Neuronal stem cell (in vitro differentiated cells): ENCODE results near the gene ENTHD1.

Experiments
- DNase-seq: peaks from one replicate; pipeline ENCODE4 v3.0.0-alpha.2; 2013; ENCODE audit warnings: low spot score
- H2AFZ ChIP-seq: one replicate; pipeline ENCODE4 v1.6.1; 2013; ENCODE audit warnings: mild to moderate bottlenecking, low read length, inconsistent platforms
- H2AK5ac ChIP-seq: 2 replicates; pipeline ENCODE4 v1.6.1; 2013; ENCODE audit warnings: low read depth, mild to moderate bottlenecking, inconsistent platforms, low read length, moderate library complexity, mixed read lengths
- H2BK120ac ChIP-seq: 2 replicates; pipeline ENCODE4 v1.6.1; 2013; ENCODE audit warnings: low read depth, mild to moderate bottlenecking, inconsistent platforms, low read length, moderate library complexity, mixed read lengths
- H2BK12ac ChIP-seq: one replicate; pipeline ENCODE4 v1.6.1; 2013; ENCODE audit warnings: low read length, inconsistent platforms
- H2BK15ac ChIP-seq: 2 replicates; pipeline ENCODE4 v1.6.1; 2013; ENCODE audit warnings: mild to moderate bottlenecking, low read length, inconsistent platforms, mixed read lengths
- H2BK5ac ChIP-seq: one replicate; pipeline ENCODE4 v1.6.1; 2013; ENCODE audit warnings: inconsistent platforms, mild to moderate bottlenecking, low read length, moderate library complexity
- H3K14ac ChIP-seq: one replicate; pipeline ENCODE4 v1.6.1; 2013; ENCODE audit warnings: low read length, inconsistent platforms
- H3K18ac ChIP-seq: 2 replicates; pipeline ENCODE4 v1.6.1; 2013; ENCODE audit warnings: low read length, inconsistent platforms
- H3K23ac ChIP-seq: 2 replicates; pipeline ENCODE4 v1.6.1; 2013; ENCODE audit warnings: low read depth, mild to moderate bottlenecking, mixed read lengths, low read length, inconsistent platforms; ENCODE audit not compliant: poor library complexity
- H3K27ac ChIP-seq: replicated peaks from 3 replicates; pipeline ENCODE4 v1.5.1; 2013; ENCODE audit warnings: low read length, inconsistent platforms
- H3K27me3 ChIP-seq, 3 experiments: 2 replicates each; pipeline ENCODE4 v1.6.1; 2013; ENCODE audit warnings: low read length in 3 of 3, mild to moderate bottlenecking in 2 of 3, inconsistent platforms in 1 of 3, low read depth in 1 of 3, mixed read lengths in 1 of 3, moderate library complexity in 1 of 3; ENCODE audit not compliant: control insufficient read depth in 3 of 3, insufficient read depth in 3 of 3
- H3K36me3 ChIP-seq, 2 donors: replicated peaks in 1 of 2; 2 replicates each; pipeline ENCODE4 v1.6.1; 2013; ENCODE audit warnings: low read length in 2 of 2; ENCODE audit not compliant: control insufficient read depth in 2 of 2, insufficient read depth in 2 of 2
- H3K4ac ChIP-seq: 2 replicates; pipeline ENCODE4 v1.6.1; 2013; ENCODE audit warnings: inconsistent platforms, mild to moderate bottlenecking, low read length, moderate library complexity
- H3K4me1 ChIP-seq, 2 donors: 1 replicate in 1 of 2; 2 replicates in 1 of 2; pipeline ENCODE4 v1.6.1; 2013; ENCODE audit warnings: low read length in 2 of 2, low read depth in 1 of 2; ENCODE audit not compliant: control insufficient read depth in 2 of 2, insufficient read depth in 1 of 2
- H3K4me2 ChIP-seq: one replicate; pipeline ENCODE4 v1.6.1; 2013; ENCODE audit warnings: mild to moderate bottlenecking, low read length, inconsistent platforms; ENCODE audit not compliant: insufficient read depth, poor library complexity, severe bottlenecking
- H3K4me3 ChIP-seq, 2 donors: 2 replicates each; pipeline ENCODE4 v1.5.1; 2013; ENCODE audit warnings: low read length in 2 of 2, mild to moderate bottlenecking in 2 of 2, inconsistent platforms in 1 of 2, moderate library complexity in 1 of 2
- H3K79me1 ChIP-seq: one replicate; pipeline ENCODE4 v1.6.1; 2013; ENCODE audit warnings: low read depth, mild to moderate bottlenecking, inconsistent platforms, low read length, moderate library complexity
- H3K9ac ChIP-seq: one replicate; pipeline ENCODE4 v1.6.1; 2013; ENCODE audit warnings: mild to moderate bottlenecking, low read depth, low read length, inconsistent platforms; ENCODE audit not compliant: poor library complexity
- H3K9me3 ChIP-seq, 2 donors: replicated peaks in 1 of 2; 2 replicates each; pipeline versions ENCODE3 to v1.6.1; 2013; ENCODE audit warnings: low read length in 2 of 2, mild to moderate bottlenecking in 2 of 2, inconsistent platforms in 1 of 2, low read depth in 1 of 2, mixed read lengths in 1 of 2, moderate library complexity in 1 of 2; ENCODE audit not compliant: control insufficient read depth in 2 of 2, insufficient read depth in 1 of 2
- H4K8ac ChIP-seq: one replicate; pipeline ENCODE4 v1.6.1; 2013; ENCODE audit warnings: low read depth, mild to moderate bottlenecking, inconsistent platforms, low read length, moderate library complexity
- H4K91ac ChIP-seq: one replicate; pipeline ENCODE4 v1.6.1; 2013; ENCODE audit warnings: low read length, low read depth, mild to moderate bottlenecking, inconsistent platforms; ENCODE audit not compliant: poor library complexity
- WGBS, 2 donors: extraction: QIAGEN DNeasy Blood & Tissue Kit; methylation state at CpG; one replicate each; pipeline ENCODE4 v1.1.7; 2013; ENCODE audit warnings: missing lambda C conversion rate in 2 of 2, mixed read lengths in 1 of 2; ENCODE audit not compliant: insufficient read length in 2 of 2, insufficient replicate concordance in 1 of 2; ENCODE audit errors: extremely low coverage in 2 of 2; 5-methylcytosine and 5-hydroxymethylcytosine counted together

ENTHD1 gene

DNA sequence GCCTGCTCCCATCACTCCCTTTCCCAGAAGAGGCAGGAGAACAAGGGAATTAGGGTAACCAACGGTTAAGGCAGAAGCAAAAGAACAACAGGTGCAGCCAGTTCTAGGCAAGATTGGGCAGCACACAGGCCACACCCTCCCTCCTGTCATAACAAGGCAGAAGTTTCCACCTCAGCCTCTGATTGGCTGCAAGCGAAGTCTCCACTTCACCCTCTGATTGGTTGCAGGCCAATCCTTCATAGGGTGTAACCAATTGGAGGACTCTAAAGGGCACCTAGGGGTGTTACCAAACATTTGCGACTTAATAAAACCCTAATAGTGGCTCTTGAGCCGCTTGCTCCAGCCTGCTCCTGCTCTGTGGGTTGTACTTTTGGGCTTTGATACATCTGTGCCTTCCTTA lies 169.2 kb downstream of the ENTHD1 start:
- Histone ChIP-seq H2BK5ac (no peak overlapping the region), H4K91ac (no peak overlapping the region), H3K23ac (peak overlapping the region; percentile 27), H2AK5ac (peak overlapping the region; percentile 11), H3K36me3 (no peaks in the 10 kb centered on the region), H3K79me1 (no peaks in the 10 kb centered on the region), H3K9ac (no peak overlapping the region), H2BK120ac (no peak overlapping the region), H3K18ac (peak overlapping the region; percentile 72), H3K27ac (no peak overlapping the region), H3K14ac (peak overlapping the region; percentile 25), H4K8ac (no peak overlapping the region), H3K4me2 (no peak overlapping the region), H2BK12ac (no peak overlapping the region), H3K27me3 (peaks cover 0 to 14% (median 0%) of the 10 kb centered on the region in 3 experiments), H3K4me3 (no peak overlapping the region), H2AFZ (no peak overlapping the region), H2BK15ac (no peak overlapping the region), H3K4me1 (peaks cover 3 to 16% of the 10 kb centered on the region in 2 donors), H3K4ac (no peak overlapping the region), H3K9me3 (no peaks in the 10 kb centered on the region)
- no peak for DNase-seq
- WGBS, 2 donors = no CpG with 5 or more reads among the region's 4 CpGs

- H3K9ac ChIP-seq = no peak overlapping the region
- H3K27me3 ChIP-seq = peaks cover 0 to 14% (median 0%) of the 10 kb centered on the region in 3 experiments
- H2AK5ac ChIP-seq = peak overlapping the region; percentile 11
- no peak overlapping the region for H2BK15ac ChIP-seq
- no peak overlapping the region for H3K27ac ChIP-seq
- peak overlapping the region; percentile 25 for H3K14ac ChIP-seq
- no peak overlapping the region for H3K4me2 ChIP-seq
- no peak overlapping the region for H3K4ac ChIP-seq
- no peak overlapping the region for H2AFZ ChIP-seq
- H3K36me3 ChIP-seq = no peaks in the 10 kb centered on the region
- no peak for DNase-seq
- H2BK5ac ChIP-seq = no peak overlapping the region
- H4K8ac ChIP-seq = no peak overlapping the region
- no peak overlapping the region for H4K91ac ChIP-seq
- H3K9me3 ChIP-seq = no peaks in the 10 kb centered on the region
- no peaks in the 10 kb centered on the region for H3K79me1 ChIP-seq
- no peak overlapping the region for H2BK12ac ChIP-seq
- H3K4me1 ChIP-seq = peaks cover 3 to 16% of the 10 kb centered on the region in 2 donors
- H2BK120ac ChIP-seq = no peak overlapping the region
- H3K4me3 ChIP-seq = no peak overlapping the region
- no CpG with 5 or more reads among the region's 3 CpGs for WGBS, 2 donors
- H3K18ac ChIP-seq = peak overlapping the region; percentile 72
- peak overlapping the region; percentile 27 for H3K23ac ChIP-seq
Observed at GRCh38 chr22:39723899-39724351, 169.6 kb downstream of the ENTHD1 start.

DNA sequence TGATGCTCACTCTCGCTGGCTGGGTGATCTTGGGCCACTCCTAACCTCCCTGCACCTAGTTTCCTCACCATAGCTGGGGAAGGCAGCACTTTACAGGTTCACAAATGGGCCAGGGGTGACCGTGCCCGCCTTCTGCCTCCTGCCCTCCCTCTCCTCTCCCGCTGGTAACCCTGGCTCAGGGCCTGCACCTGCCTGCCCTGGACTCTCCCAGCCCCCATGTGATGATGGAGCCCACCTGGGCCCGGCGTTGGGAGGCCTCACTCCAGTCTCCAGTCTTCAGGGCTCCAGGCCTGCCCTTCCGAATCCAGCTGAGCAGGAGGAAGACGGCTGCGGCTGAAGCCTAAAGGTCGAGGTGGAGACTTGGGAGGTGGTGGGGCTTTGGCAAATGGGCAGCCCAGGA lies 170.1 kb downstream of the ENTHD1 start:
- Histone ChIP-seq H3K79me1 (no peaks in the 10 kb centered on the region), H2BK12ac (peak overlapping the region; percentile 80), H3K27me3 (peaks cover 0 to 14% (median 0%) of the 10 kb centered on the region in 3 experiments), H3K14ac (no peak overlapping the region), H3K23ac (no peak overlapping the region), H3K9ac (no peak overlapping the region), H2BK15ac (peak overlapping the region; percentile 31), H3K4me1 (peaks cover 3 to 16% of the 10 kb centered on the region in 2 donors), H3K4me3 (no peak overlapping the region), H3K18ac (peak overlapping the region; percentile 29), H2BK120ac (no peak overlapping the region), H3K4ac (no peak overlapping the region), H2AK5ac (no peak overlapping the region), H3K9me3 (no peaks in the 10 kb centered on the region), H2AFZ (no peak overlapping the region), H3K4me2 (no peak overlapping the region), H4K8ac (no peak overlapping the region), H3K36me3 (no peaks in the 10 kb centered on the region), H3K27ac (no peak overlapping the region), H4K91ac (no peak overlapping the region), H2BK5ac (no peak overlapping the region)
- no peak for DNase-seq
- WGBS, 2 donors = no CpG with 5 or more reads among the region's 10 CpGs

DNA sequence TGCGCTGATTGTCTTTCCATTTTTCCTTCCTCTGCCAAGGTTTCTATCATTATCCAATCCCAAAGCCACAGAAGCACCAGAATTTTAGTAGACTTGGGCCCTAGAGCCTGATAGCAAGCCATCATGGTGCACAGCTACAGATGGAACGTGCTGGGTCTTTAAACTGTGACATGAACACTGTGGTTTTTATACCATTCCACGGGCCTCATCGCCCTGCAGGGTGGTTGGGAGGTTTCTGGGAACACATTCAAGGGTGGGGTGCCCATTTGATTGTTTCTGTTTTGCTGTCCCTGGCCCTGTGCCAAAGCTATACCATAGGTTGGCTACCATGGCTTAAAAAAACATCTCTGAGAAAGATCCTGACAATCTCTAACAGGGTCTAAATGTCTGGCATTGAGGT lies 171.1 kb downstream of the ENTHD1 start:
- H2BK15ac ChIP-seq = no peak overlapping the region
- no peak overlapping the region for H3K9ac ChIP-seq
- no CpG with 5 or more reads among the region's 4 CpGs for WGBS, 2 donors
- H2BK120ac ChIP-seq = no peak overlapping the region
- no peak overlapping the region for H3K4ac ChIP-seq
- H3K14ac ChIP-seq = no peak overlapping the region
- H3K4me2 ChIP-seq = no peak overlapping the region
- no peaks in the 10 kb centered on the region for H3K36me3 ChIP-seq
- peaks cover 0 to 14% (median 0%) of the 10 kb centered on the region in 3 experiments for H3K27me3 ChIP-seq
- H3K4me1 ChIP-seq = peaks cover 4 to 16% of the 10 kb centered on the region in 2 donors
- H3K4me3 ChIP-seq = no peak overlapping the region
- no peak overlapping the region for H3K23ac ChIP-seq
- no peaks in the 10 kb centered on the region for H3K79me1 ChIP-seq
- no peak overlapping the region for H2AK5ac ChIP-seq
- H2AFZ ChIP-seq = no peak overlapping the region
- no peak overlapping the region for H3K18ac ChIP-seq
- H4K8ac ChIP-seq = no peak overlapping the region
- H2BK5ac ChIP-seq = no peak overlapping the region
- H3K27ac ChIP-seq = no peak overlapping the region
- no peak overlapping the region for H4K91ac ChIP-seq
- no peak for DNase-seq
- H2BK12ac ChIP-seq = no peak overlapping the region
- H3K9me3 ChIP-seq = no peaks in the 10 kb centered on the region
